ENCODE data around the gene FOXF1. TPM values are rescaled to one million over a fixed set of nuclear protein-coding genes. Genes with fewer than 3 reads are reported as not detected.

FOXF1 gene
- total and polyA plus RNA-seq, 2 of the 13 experiments (the other 11 are each of a cell fraction or from before 2014, with no cell fraction given) = not detected

DNA sequence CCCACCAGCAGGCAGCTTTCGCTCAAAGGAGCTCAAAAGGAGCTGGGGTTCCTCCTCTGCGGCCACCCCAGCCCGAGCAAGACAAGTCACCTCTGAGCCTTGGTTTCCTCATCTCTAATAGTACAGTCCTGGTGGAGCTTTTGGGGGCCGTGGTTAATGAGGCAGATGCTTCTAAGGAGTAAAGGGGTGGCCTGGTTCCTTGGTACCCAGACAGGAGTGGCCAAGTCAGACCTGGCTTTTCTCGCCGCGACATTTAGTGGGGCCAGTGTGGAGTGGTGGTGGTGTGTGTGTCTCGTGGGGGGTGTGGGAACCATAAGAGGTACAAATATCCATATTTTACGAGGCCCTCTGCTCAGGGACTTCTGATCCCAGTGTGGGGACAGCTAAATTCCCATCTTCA is 6.7 kb downstream of the FOXF1 start:
- TF ChIP-seq ZNF549 (CRISPR knock-in tag; IDR thresholded peaks at IDR 0.05) (no peak), NFYB (CRISPR knock-in tag; IDR thresholded peaks at IDR 0.05) (no peak), KDM3A (CRISPR knock-in tag; IDR thresholded peaks at IDR 0.05; ENCODE audit: low read depth) (no peak), CC2D1A (CRISPR knock-in tag; IDR thresholded peaks at IDR 0.05) (no peak)
- TF ChIP-seq, protein P1, sequence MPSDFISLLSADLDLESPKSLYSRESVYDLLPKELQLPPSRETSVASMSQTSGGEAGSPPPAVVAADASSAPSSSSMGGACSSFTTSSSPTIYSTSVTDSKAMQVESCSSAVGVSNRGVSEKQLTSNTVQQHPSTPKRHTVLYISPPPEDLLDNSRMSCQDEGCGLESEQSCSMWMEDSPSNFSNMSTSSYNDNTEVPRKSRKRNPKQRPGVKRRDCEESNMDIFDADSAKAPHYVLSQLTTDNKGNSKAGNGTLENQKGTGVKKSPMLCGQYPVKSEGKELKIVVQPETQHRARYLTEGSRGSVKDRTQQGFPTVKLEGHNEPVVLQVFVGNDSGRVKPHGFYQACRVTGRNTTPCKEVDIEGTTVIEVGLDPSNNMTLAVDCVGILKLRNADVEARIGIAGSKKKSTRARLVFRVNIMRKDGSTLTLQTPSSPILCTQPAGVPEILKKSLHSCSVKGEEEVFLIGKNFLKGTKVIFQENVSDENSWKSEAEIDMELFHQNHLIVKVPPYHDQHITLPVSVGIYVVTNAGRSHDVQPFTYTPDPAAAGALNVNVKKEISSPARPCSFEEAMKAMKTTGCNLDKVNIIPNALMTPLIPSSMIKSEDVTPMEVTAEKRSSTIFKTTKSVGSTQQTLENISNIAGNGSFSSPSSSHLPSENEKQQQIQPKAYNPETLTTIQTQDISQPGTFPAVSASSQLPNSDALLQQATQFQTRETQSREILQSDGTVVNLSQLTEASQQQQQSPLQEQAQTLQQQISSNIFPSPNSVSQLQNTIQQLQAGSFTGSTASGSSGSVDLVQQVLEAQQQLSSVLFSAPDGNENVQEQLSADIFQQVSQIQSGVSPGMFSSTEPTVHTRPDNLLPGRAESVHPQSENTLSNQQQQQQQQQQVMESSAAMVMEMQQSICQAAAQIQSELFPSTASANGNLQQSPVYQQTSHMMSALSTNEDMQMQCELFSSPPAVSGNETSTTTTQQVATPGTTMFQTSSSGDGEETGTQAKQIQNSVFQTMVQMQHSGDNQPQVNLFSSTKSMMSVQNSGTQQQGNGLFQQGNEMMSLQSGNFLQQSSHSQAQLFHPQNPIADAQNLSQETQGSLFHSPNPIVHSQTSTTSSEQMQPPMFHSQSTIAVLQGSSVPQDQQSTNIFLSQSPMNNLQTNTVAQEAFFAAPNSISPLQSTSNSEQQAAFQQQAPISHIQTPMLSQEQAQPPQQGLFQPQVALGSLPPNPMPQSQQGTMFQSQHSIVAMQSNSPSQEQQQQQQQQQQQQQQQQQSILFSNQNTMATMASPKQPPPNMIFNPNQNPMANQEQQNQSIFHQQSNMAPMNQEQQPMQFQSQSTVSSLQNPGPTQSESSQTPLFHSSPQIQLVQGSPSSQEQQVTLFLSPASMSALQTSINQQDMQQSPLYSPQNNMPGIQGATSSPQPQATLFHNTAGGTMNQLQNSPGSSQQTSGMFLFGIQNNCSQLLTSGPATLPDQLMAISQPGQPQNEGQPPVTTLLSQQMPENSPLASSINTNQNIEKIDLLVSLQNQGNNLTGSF (CRISPR knock-in tag; IDR thresholded peaks at IDR 0.05) = no peak
- Histone ChIP-seq H3K4me2 (ENCODE audit: low read depth, low read length) (no peak overlapping the region), H3K4me1 (ENCODE audit: insufficient read depth, low read length) (peaks cover 9% of the 10 kb centered on the region), H2AFZ (ENCODE audit: low read length) (no peak overlapping the region), H3K9me3 (ENCODE audit: low read length) (no peaks in the 10 kb centered on the region), H3K79me2 (ENCODE audit: insufficient read depth, low read length) (no peaks in the 10 kb centered on the region), H3K4me3 (replicated peaks in 1 of 3; ENCODE audit: insufficient read depth in 1 of 3, low read depth in 2 of 3, low read length in 3 of 3) (no peak overlapping the region), H4K20me1 (ENCODE audit: insufficient read depth, low read length) (no peaks in the 10 kb centered on the region; the same call in 1 of the 2 replicates), H3K27ac (ENCODE audit: extremely low read length, insufficient read depth, low read length) (no peak overlapping the region), H3K9ac (ENCODE audit: insufficient read depth, low read depth, low read length) (no peak overlapping the region), H3K36me3 (replicated peaks in 1 of 2; ENCODE audit: control insufficient read depth in 1 of 2, insufficient read depth in 2 of 2, low read length in 2 of 2) (no peaks in the 10 kb centered on the region), H3K27me3 (ENCODE audit: control insufficient read depth in 1 of 2, insufficient read depth in 2 of 2, low read length in 2 of 2) (peaks cover 18 to 89% of the 10 kb centered on the region in 2 experiments)
- in situ Hi-C loops (cut with HindIII; ENCODE audit: extremely low pct_ligation_motif_present, low pct_unique_long_range_greater_than_20kb) = loop anchor here (5.0 to 25.0 kb wide), 4 partner anchors 175 to 705 kb away; no protein-coding TSS in a partner anchor
- CTCF ChIA-PET (ENCODE audit: low intra/inter-chr PET ratio, low total read pairs) = interaction anchor here (1.1 to 2.7 kb wide), 4 partner anchors 176 to 472 kb away, joined by 3 to 23 read pairs (median 13); no protein-coding TSS in a partner anchor
- WGBS (ENCODE audit: low lambda C conversion rate) = 41% methylated on average over 9 of the region's 9 CpGs
- FAIRE-seq = no peak
- no peak for ATAC-seq
- no peak for DNase-seq (ENCODE audit: low spot score)
- no TSS peak for BruUV-seq (replicated peaks)
- POLR2A ChIA-PET = no interaction called here
- intact Hi-C loops (cut with micrococcal nuclease; ENCODE audit: unreplicated experiment) = loop anchor here (1.0 kb wide), 1 partner anchor 177 kb away; no protein-coding TSS in a partner anchor

Measured in HepG2 (cell line).